Neural cell (in vitro differentiated cells): Measurements from ENCODE around the gene FGFBP2. TPM values are rescaled to one million over a fixed set of nuclear protein-coding genes. Genes with fewer than 3 reads are reported as not detected.

Experiments
- H2AFZ ChIP-seq: fragments of 200-600, 300-800 bp; sonication (generic), shearing (Covaris generic); 2 replicates; pipeline ENCODE4 v1.6.0; 2014; ENCODE audit warnings: low read depth, mild to moderate bottlenecking, antibody characterized with exemption, low read length, moderate library complexity
- H3F3A ChIP-seq: fragments of 200-600 bp; shearing (Covaris generic); 2 replicates; pipeline ENCODE4 v1.6.1; 2016; ENCODE audit warnings: mild to moderate bottlenecking, moderate library complexity, mixed read lengths, antibody characterized with exemption, low read length; ENCODE audit not compliant: insufficient read depth, poor library complexity, severe bottlenecking
- H3K27ac ChIP-seq: fragments of 200-600, 300-800 bp; sonication (generic), shearing (Covaris generic); 2 replicates; pipeline ENCODE4 v1.5.1; 2014; ENCODE audit warnings: mild to moderate bottlenecking, low read length, moderate library complexity
- H3K27me3 ChIP-seq: fragments of 300-800, 200-600 bp; sonication (generic), shearing (Covaris generic); 2 replicates; pipeline ENCODE4 v1.6.0; 2014; ENCODE audit warnings: mild to moderate bottlenecking, low read depth, low read length, moderate library complexity; ENCODE audit not compliant: insufficient read depth
- H3K36me3 ChIP-seq: fragments of 300-800, 200-600 bp; sonication (generic), shearing (Covaris generic); 2 replicates; pipeline ENCODE4 v1.5.1; 2014; ENCODE audit warnings: mild to moderate bottlenecking, antibody characterized with exemption, low read length, moderate library complexity; ENCODE audit not compliant: insufficient read depth
- H3K4me2 ChIP-seq: fragments of 300-800, 200-600 bp; sonication (generic), shearing (Covaris generic); 2 replicates; pipeline ENCODE4 v1.6.0; 2014; ENCODE audit warnings: mild to moderate bottlenecking, low read length
- H3K4me3 ChIP-seq: fragments of 300-800, 200-600 bp; sonication (generic), shearing (Covaris generic); 2 replicates; pipeline ENCODE4 v1.5.1; 2014; ENCODE audit warnings: mild to moderate bottlenecking, low read length, moderate library complexity
- H3K79me2 ChIP-seq: fragments of 200-600 bp; shearing (Covaris generic); replicated peaks from 2 replicates; pipeline ENCODE4 v1.6.0; 2014; ENCODE audit warnings: mild to moderate bottlenecking, low read length, moderate library complexity; ENCODE audit not compliant: insufficient read depth
- H3K9ac ChIP-seq: fragments of 300-800, 200-600 bp; sonication (generic), shearing (Covaris generic); 2 replicates; pipeline ENCODE4 v1.6.1; 2016; ENCODE audit warnings: mild to moderate bottlenecking, low read length, mixed read lengths
- H3K9me2 ChIP-seq: fragments of 200-600 bp; shearing (Covaris generic); 2 replicates; pipeline ENCODE4 v1.6.1; 2016; ENCODE audit warnings: mild to moderate bottlenecking, low read length, mixed read lengths; ENCODE audit not compliant: insufficient read depth
- H3K9me3 ChIP-seq: fragments of 200-600, 300-800 bp; sonication (generic), shearing (Covaris generic); 2 replicates; pipeline ENCODE4 v1.6.1; 2016; ENCODE audit warnings: mild to moderate bottlenecking, mixed run types, low read length, moderate library complexity, mixed read lengths
- H4K20me1 ChIP-seq: fragments of 200-600 bp; shearing (Covaris generic); 2 replicates; pipeline ENCODE4 v1.6.1; 2016; ENCODE audit warnings: mild to moderate bottlenecking, mixed run types; ENCODE audit not compliant: insufficient read depth
- CTCF ChIP-seq: fragments of 450-650 bp; IDR thresholded peaks from 2 replicates; pipeline ENCODE4 v1.5.1; 2014; ENCODE audit warnings: antibody characterized with exemption, mild to moderate bottlenecking, moderate library complexity; ENCODE audit not compliant: poor library complexity, severe bottlenecking
- EP300 ChIP-seq: fragments of 450-650 bp; conservative IDR thresholded peaks from 2 replicates; pipeline ENCODE4 v1.6.1; 2014; ENCODE audit warnings: antibody characterized with exemption, mild to moderate bottlenecking, moderate library complexity; ENCODE audit not compliant: poor library complexity, severe bottlenecking
- EZH2 ChIP-seq: fragments of 200-600, 300-800 bp; shearing (Covaris generic), sonication (generic); IDR thresholded peaks from 2 replicates; pipeline ENCODE4 v1.6.1; 2014; ENCODE audit warnings: antibody characterized with exemption, low read length, borderline replicate concordance, mild to moderate bottlenecking; ENCODE audit not compliant: insufficient read depth, poor library complexity, severe bottlenecking
- MXI1 ChIP-seq: fragments of 450-650 bp; conservative IDR thresholded peaks from 2 replicates; pipeline ENCODE4 v1.6.1; 2014; ENCODE audit warnings: antibody characterized with exemption, mild to moderate bottlenecking; ENCODE audit not compliant: poor library complexity, severe bottlenecking
- POLR2AphosphoS5 ChIP-seq: IDR thresholded peaks from 2 replicates; pipeline ENCODE4 v1.6.1; 2012
- RAD21 ChIP-seq: fragments of 450-650 bp; conservative IDR thresholded peaks from 2 replicates; pipeline ENCODE4 v1.6.1; 2014; ENCODE audit warnings: antibody characterized with exemption, mild to moderate bottlenecking, moderate library complexity
- REST ChIP-seq: IDR thresholded peaks from 2 replicates; pipeline ENCODE4 v1.6.1; 2012; ENCODE audit warnings: borderline replicate concordance
- SMC3 ChIP-seq: fragments of 450-650 bp; conservative IDR thresholded peaks from 2 replicates; pipeline ENCODE4 v1.6.1; 2014; ENCODE audit warnings: antibody characterized with exemption, mild to moderate bottlenecking, moderate library complexity; ENCODE audit not compliant: poor library complexity
- TAF1 ChIP-seq: IDR thresholded peaks from 2 replicates; pipeline ENCODE4 v1.6.1; 2012; ENCODE audit warnings: low read depth
- polyA plus RNA-seq: library from polyadenylated mRNA; depleted of rRNA; stranded (reverse); fragments of >200 nt; gene quantifications from 2 replicates; pipeline ENCODE4 v1.2.3, GENCODE V29; 2014

FGFBP2 gene
- polyA plus RNA-seq, 1 donor from 2014 or later = not detected

GRCh38 chr4:15996773-15997172 is 33.8 kb upstream of the FGFBP2 start:
- H4K20me1 ChIP-seq = no peaks in the 10 kb centered on the region
- no peaks in the 10 kb centered on the region for H3K9me2 ChIP-seq
- no peaks in the 10 kb centered on the region for H3K36me3 ChIP-seq
- H3F3A ChIP-seq = no peaks in the 10 kb centered on the region
- H3K27ac ChIP-seq = no peak overlapping the region
- no peaks in the 10 kb centered on the region for H3K27me3 ChIP-seq
- H3K79me2 ChIP-seq = no peaks in the 10 kb centered on the region
- no peak overlapping the region for H3K4me2 ChIP-seq
- H3K4me3 ChIP-seq = no peak overlapping the region
- no peak overlapping the region for H2AFZ ChIP-seq
- TF ChIP-seq POLR2AphosphoS5 = no peak
- TF ChIP-seq REST = no peak
- no peak for TF ChIP-seq MXI1
- TF ChIP-seq SMC3 = no peak
- no peak for TF ChIP-seq EP300
- no peak for TF ChIP-seq TAF1
- TF ChIP-seq EZH2 = no peak
- no peak for TF ChIP-seq RAD21
- TF ChIP-seq CTCF = no peak
- H3K9me3 ChIP-seq = no peaks in the 10 kb centered on the region
- no peak overlapping the region for H3K9ac ChIP-seq

DNA sequence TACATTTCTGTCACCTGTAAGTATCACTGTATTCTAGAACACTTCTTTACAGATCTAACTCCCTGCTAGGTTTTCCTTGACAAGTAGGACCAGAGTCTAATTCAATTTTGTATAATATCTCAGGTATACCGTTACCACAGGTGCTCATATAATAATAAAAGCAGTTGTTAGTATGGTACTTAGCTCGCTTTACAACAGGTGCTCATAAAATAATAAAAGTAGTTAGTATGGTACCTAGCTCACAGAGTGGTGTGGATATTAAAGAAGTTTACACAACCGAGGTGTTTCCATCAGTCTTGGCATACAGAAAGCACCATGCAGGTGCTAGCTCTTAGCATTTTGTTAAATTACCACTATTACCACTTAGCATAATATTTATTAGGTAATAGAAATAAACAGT is 32.9 kb upstream of the FGFBP2 start:
- Histone ChIP-seq H3F3A (no peaks in the 10 kb centered on the region), H3K4me3 (no peak overlapping the region), H3K9me3 (no peaks in the 10 kb centered on the region), H3K27ac (no peak overlapping the region), H3K4me2 (no peak overlapping the region), H3K9ac (no peak overlapping the region), H3K79me2 (no peaks in the 10 kb centered on the region), H3K27me3 (no peaks in the 10 kb centered on the region), H4K20me1 (no peaks in the 10 kb centered on the region), H3K9me2 (no peaks in the 10 kb centered on the region), H3K36me3 (no peaks in the 10 kb centered on the region), H2AFZ (no peak overlapping the region)
- TF ChIP-seq EZH2 (no peak), SMC3 (no peak), TAF1 (no peak), POLR2AphosphoS5 (no peak), REST (no peak), MXI1 (no peak), EP300 (no peak), CTCF (no peak), RAD21 (no peak)
